Measurements from ENCODE around the gene TAF1L.

Gene TAF1L

DNA sequence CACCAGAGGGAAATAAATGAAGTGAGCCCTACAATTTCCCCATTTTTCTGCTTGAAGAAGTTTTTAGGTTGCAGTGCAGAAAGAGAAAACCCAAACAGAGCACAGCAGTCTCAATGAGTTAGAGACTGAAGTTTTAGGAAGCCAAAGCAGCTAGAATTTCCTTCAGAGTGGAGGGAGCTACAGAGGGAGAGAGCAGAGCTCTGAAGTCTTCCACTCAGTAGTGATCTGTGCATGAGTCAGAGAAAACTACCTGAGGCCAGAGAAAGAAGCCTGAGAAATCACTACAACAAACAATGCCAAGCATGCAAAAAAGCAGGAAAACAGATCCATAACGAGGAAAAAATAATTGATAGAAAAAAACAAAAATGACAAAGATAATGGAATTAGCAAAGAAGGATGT is 44.6 kb downstream of the TAF1L start:
- no peak for DNase-seq (ENCODE audit: low read depth)
- no peak overlapping the region for H3K4me3 ChIP-seq (ENCODE audit: low read depth, low read length)
- TF ChIP-seq, protein P1, sequence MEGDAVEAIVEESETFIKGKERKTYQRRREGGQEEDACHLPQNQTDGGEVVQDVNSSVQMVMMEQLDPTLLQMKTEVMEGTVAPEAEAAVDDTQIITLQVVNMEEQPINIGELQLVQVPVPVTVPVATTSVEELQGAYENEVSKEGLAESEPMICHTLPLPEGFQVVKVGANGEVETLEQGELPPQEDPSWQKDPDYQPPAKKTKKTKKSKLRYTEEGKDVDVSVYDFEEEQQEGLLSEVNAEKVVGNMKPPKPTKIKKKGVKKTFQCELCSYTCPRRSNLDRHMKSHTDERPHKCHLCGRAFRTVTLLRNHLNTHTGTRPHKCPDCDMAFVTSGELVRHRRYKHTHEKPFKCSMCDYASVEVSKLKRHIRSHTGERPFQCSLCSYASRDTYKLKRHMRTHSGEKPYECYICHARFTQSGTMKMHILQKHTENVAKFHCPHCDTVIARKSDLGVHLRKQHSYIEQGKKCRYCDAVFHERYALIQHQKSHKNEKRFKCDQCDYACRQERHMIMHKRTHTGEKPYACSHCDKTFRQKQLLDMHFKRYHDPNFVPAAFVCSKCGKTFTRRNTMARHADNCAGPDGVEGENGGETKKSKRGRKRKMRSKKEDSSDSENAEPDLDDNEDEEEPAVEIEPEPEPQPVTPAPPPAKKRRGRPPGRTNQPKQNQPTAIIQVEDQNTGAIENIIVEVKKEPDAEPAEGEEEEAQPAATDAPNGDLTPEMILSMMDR (IDR thresholded peaks at IDR 0.05; ENCODE audit: control insufficient read depth, extremely low read depth, insufficient read depth), result no peak

DNA sequence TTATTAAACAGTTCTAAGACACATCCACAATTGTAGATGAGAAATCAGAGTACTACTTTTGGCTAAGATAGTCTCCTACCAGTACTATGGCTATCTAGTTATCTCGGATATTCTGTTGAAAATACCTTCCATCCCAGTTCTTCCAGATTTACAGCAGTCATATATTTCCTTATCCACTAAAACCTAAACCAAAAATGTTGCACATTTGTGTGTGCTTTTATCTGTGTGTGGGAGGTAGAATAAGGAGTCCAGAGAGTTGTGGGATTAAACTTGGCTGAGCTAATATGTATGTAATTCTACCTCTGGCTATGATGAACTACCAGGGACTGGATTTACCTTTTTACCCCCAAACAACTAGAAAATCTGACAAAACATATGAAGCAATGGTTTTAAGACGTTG is 45.0 kb downstream of the TAF1L start:
- DNase-seq (ENCODE audit: low read depth), result no peak
- no peak overlapping the region for H3K4me3 ChIP-seq (ENCODE audit: low read depth, low read length)
- TF ChIP-seq, protein P1 (IDR thresholded peaks at IDR 0.05; ENCODE audit: control insufficient read depth, extremely low read depth, insufficient read depth), result no peak

DNA sequence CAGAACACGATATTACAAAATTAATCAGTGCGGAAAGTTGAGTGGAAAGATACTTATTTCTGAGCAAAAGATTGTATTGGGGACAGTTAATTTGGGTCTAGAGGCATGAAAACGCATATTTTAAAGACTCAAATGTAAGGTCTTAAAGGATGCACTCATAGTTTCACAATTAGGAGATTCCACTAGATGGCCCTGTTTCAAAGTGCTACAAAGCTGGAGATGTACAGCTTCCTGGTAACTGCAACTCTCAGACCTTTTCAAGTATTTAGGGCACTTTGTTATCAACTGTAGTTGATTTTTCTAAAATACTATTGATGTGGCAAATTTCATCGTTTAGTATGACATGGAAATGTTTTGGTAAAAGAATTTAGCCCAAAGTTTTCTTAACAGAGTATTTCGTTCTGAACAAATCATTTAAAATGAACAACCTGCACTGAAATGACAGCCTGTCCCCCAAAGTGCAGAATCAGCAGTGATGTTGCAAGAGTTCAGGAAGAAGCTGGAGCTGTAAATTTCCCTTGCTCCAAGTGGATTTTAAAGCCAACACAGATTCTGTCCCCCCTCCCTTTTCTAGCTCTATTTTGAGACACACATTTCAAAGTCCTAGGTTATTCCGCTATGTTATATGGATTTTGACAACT is 46.3 kb downstream of the TAF1L start:
- H3K4me3 ChIP-seq (ENCODE audit: low read depth, low read length), result no peak overlapping the region
- TF ChIP-seq, protein P1 (IDR thresholded peaks at IDR 0.05; ENCODE audit: control insufficient read depth, extremely low read depth, insufficient read depth), result peak; percentile 64
- DNase-seq (ENCODE audit: low read depth), result no peak

DNA sequence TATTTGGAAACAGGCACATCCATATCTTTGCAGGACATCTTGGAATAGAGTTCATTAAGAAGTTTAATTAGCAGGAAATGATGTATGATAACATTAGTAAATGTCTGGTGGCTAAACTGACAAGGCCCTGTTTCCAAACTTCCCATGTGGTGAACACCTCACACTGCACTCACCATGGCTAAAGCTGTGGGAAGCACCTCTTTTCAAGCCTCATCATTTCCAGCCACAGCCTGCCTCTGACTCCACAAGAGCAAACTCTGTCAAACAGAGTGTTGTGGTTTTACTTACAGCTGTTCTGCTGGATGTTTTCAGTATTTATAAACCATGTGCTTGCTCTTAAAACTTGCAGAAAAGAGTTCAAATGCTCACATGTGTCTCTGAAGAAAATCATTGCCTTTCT is 47.6 kb downstream of the TAF1L start:
- H3K4me3 ChIP-seq (ENCODE audit: low read depth, low read length), result no peak overlapping the region
- TF ChIP-seq, protein P1 (IDR thresholded peaks at IDR 0.05; ENCODE audit: control insufficient read depth, extremely low read depth, insufficient read depth), result no peak
- no peak for DNase-seq (ENCODE audit: low read depth)

DNA sequence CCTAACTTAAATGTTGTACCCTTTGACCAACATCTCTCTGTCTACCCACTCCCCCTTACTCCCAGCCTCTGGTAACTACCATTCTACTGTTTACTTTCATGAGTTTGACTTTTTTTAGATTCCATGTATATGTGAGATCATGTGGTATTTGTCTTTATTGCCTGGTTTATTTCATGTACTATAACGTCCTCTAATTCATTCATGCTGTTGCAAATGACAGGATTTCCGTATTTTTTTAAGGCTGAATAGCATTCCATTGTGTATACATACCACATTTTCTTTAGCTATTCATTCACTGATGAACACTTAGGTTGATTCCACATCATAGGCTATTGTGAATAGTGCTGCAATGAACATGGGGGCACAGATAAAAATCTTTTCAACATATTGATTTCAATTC is 50.7 kb downstream of the TAF1L start:
- no peak overlapping the region for H3K4me3 ChIP-seq (ENCODE audit: low read depth, low read length)
- DNase-seq (ENCODE audit: low read depth), result no peak
- TF ChIP-seq, protein P1 (IDR thresholded peaks at IDR 0.05; ENCODE audit: control insufficient read depth, extremely low read depth, insufficient read depth), result no peak

DNA sequence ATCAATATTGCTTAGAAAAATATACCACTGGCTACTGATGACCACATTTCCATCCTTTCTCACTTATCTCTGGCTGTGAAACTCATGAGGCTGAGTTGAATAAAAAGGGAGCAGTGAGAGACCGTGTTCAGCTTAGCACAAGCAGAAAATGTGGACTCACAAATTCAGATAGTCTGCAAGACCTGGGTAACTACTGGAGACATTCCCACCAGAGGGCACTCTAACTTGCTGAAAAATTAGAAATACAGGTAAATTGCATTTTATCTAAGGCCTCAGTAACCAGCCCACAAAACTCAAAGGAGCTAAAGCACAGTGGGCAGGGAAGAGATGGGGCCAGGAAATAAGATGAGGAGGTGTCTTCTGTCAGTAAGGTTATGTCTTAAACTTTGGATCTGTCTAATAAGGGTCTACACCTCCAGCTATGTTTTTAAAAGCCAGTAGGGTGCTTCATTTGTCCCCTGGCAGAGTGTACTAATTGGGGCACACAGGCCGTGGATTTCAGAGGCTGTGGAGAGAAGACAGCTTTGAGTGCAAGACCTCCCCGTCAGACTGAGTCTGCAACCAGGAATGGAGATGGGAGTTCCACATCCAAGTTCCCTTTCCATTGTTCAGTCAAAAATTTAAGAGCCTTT is 53.8 kb downstream of the TAF1L start:
- TF ChIP-seq, protein P1 (IDR thresholded peaks at IDR 0.05; ENCODE audit: control insufficient read depth, extremely low read depth, insufficient read depth), result peak; percentile 74
- DNase-seq (ENCODE audit: low read depth), result no peak

More for the DNA sequence above, 53.8 kb downstream of the TAF1L start:
- H3K4me3 ChIP-seq (ENCODE audit: low read depth, low read length), result no peak overlapping the region
